HepG2 (cell line): Measurements from ENCODE around the gene CALU. TPM values are rescaled to one million over a fixed set of nuclear protein-coding genes. Genes with fewer than 3 reads are reported as not detected.

ENCODE experiments used
- ADNP ChIP-seq: sonication (generic); formaldehyde crosslinking; IDR thresholded peaks from 2 replicates; pipeline ENCODE4 v1.4.0; 2020; ENCODE audit warnings: missing genetic modification reagents
- AHDC1 ChIP-seq: sonication (generic); formaldehyde crosslinking; IDR thresholded peaks from 2 replicates; pipeline ENCODE4 v1.5.1; 2020; ENCODE audit warnings: mild to moderate bottlenecking, missing genetic modification reagents, borderline replicate concordance
- ATF5 ChIP-seq: sonication (generic); formaldehyde crosslinking; IDR thresholded peaks from 2 replicates; pipeline ENCODE4 v1.4.0; 2020; ENCODE audit warnings: mild to moderate bottlenecking, low read depth, missing genetic modification reagents
- BHLHE40 ChIP-seq: IDR thresholded peaks from 2 replicates; pipeline ENCODE4 v1.6.1; 2011; ENCODE audit warnings: low read length, improper control_type of control experiment
- EEA1 ChIP-seq: sonication (generic); formaldehyde crosslinking; IDR thresholded peaks from 2 replicates; pipeline ENCODE4 v1.5.1; 2020; ENCODE audit warnings: mild to moderate bottlenecking, missing genetic modification reagents, borderline replicate concordance
- GFI1 ChIP-seq: sonication (generic); formaldehyde crosslinking; IDR thresholded peaks from 2 replicates; pipeline ENCODE4 v1.5.0; 2020; ENCODE audit warnings: missing genetic modification reagents, mild to moderate bottlenecking, borderline replicate concordance
- GLMP ChIP-seq: sonication (generic); formaldehyde crosslinking; IDR thresholded peaks from 2 replicates; pipeline ENCODE4 v1.9.0; 2021; ENCODE audit warnings: missing genetic modification reagents, mild to moderate bottlenecking, borderline replicate concordance
- HOXA9 ChIP-seq: sonication (generic); formaldehyde crosslinking; IDR thresholded peaks from 2 replicates; pipeline ENCODE4 v1.8.1; 2022; ENCODE audit warnings: missing genetic modification reagents, mild to moderate bottlenecking, moderate library complexity, borderline replicate concordance
- MNT ChIP-seq: fragments of 450-650 bp; IDR thresholded peaks from 2 replicates; pipeline ENCODE4 v1.6.1; 2016
- MYNN ChIP-seq: sonication (generic); formaldehyde crosslinking; IDR thresholded peaks from 2 replicates; pipeline ENCODE4 v1.4.0; 2020; ENCODE audit warnings: mild to moderate bottlenecking, low read depth, missing genetic modification reagents
- NFYB ChIP-seq: sonication (generic); formaldehyde crosslinking; IDR thresholded peaks from 2 replicates; pipeline ENCODE4 v1.4.0; 2020; ENCODE audit warnings: missing genetic modification reagents
- NPAS2 ChIP-seq: sonication (generic); formaldehyde crosslinking; IDR thresholded peaks from 2 replicates; pipeline ENCODE4 v1.8.0; 2022; ENCODE audit warnings: mild to moderate bottlenecking, missing genetic modification reagents, borderline replicate concordance
- ZBTB38 ChIP-seq: sonication (generic); formaldehyde crosslinking; IDR thresholded peaks from 2 replicates; pipeline ENCODE4 v1.5.1; 2020; ENCODE audit warnings: mild to moderate bottlenecking, missing genetic modification reagents
- ZNF17 ChIP-seq: sonication (generic); formaldehyde crosslinking; IDR thresholded peaks from 2 replicates; pipeline ENCODE4 v1.5.0; 2020; ENCODE audit warnings: mild to moderate bottlenecking, missing genetic modification reagents
- ZNF335 ChIP-seq: sonication (generic); formaldehyde crosslinking; IDR thresholded peaks from 2 replicates; pipeline ENCODE4 v1.4.0; 2020; ENCODE audit warnings: missing genetic modification reagents
- ZNF510 ChIP-seq: sonication (generic); formaldehyde crosslinking; IDR thresholded peaks from 2 replicates; pipeline ENCODE4 v1.4.0; 2020; ENCODE audit warnings: low read depth, mild to moderate bottlenecking, missing genetic modification reagents
- ZNF570 ChIP-seq: sonication (generic); formaldehyde crosslinking; IDR thresholded peaks from 2 replicates; pipeline ENCODE4 v1.4.0; 2020; ENCODE audit warnings: mild to moderate bottlenecking, missing genetic modification reagents, borderline replicate concordance
- ZNF639 ChIP-seq: conservative IDR thresholded peaks from 2 replicates; pipeline ENCODE4 v1.6.1; 2018; ENCODE audit warnings: missing genetic modification reagents
- polyA plus RNA-seq, 8 experiments: library from polyadenylated mRNA; depleted of rRNA in 3 of 8; stranded (reverse) in 7 of 8; unstranded in 1 of 8; fragments of >200 nt; fragmentation: Illumina TruSeq in 4 of 8; extraction: Trizol in 4 of 8; gene quantifications; 2 replicates each; pipeline versions ENCODE4 v1.2.1 to v1.2.3, GENCODE V29; 2011 to 2016; ENCODE audit warnings: low read depth in 4 of 8, missing spikeins in 1 of 8, mixed read lengths in 1 of 8; ENCODE audit not compliant: insufficient read depth in 1 of 8
- total RNA-seq, 5 experiments: library from RNA; depleted of rRNA; stranded (reverse); fragments of >200 nt; fragmentation: Illumina TruSeq; extraction: Trizol; gene quantifications; 2 replicates each; pipeline ENCODE4 v1.2.3, GENCODE V29; 2016; ENCODE audit warnings: low read depth in 1 of 5

Gene CALU
- total and polyA plus RNA-seq, 2 of the 13 experiments (the other 11 are each of a cell fraction or from before 2014, with no cell fraction given) = 198 to 252 TPM

GRCh38 chr7:128739048-128739962, at the start of gene CALU (continued):
- TF ChIP-seq ZBTB38 (CRISPR knock-in tag) = no peak
- no peak for TF ChIP-seq ATF5
- TF ChIP-seq MNT = peak; percentile 26; the same call in 1 of the 2 replicates
- no peak; the same call in 1 of the 2 replicates for TF ChIP-seq GFI1 (CRISPR knock-in tag)
- TF ChIP-seq GLMP (CRISPR knock-in tag) = peak; percentile 58; the same call in 1 of the 2 replicates
- TF ChIP-seq AHDC1 = no peak
- TF ChIP-seq EEA1 = peak; percentile 68; the same call in 1 of the 2 replicates
- TF ChIP-seq ZNF17 (CRISPR knock-in tag) = peak; percentile 63; the same call in 1 of the 2 replicates
- peak; percentile 18; the same call in 1 of the 2 replicates for TF ChIP-seq HOXA9
- TF ChIP-seq ZNF570 (CRISPR knock-in tag) = no peak
- TF ChIP-seq NFYB (CRISPR knock-in tag) = peak; percentile 97
- no peak for TF ChIP-seq ADNP (CRISPR knock-in tag)
- no peak for TF ChIP-seq MYNN (CRISPR knock-in tag)
- TF ChIP-seq ZNF510 (CRISPR knock-in tag) = no peak
- TF ChIP-seq ZNF639 (CRISPR knock-in tag) = peak; percentile 46; the same call in 1 of the 2 replicates
- TF ChIP-seq ZNF335 (CRISPR knock-in tag) = no peak
- TF ChIP-seq NPAS2 (CRISPR knock-in tag) = no peak
- peak; percentile 44; the same call in 1 of the 2 replicates for TF ChIP-seq BHLHE40
